ENCODE results near the gene LRRTM4.

LRRTM4 gene

DNA sequence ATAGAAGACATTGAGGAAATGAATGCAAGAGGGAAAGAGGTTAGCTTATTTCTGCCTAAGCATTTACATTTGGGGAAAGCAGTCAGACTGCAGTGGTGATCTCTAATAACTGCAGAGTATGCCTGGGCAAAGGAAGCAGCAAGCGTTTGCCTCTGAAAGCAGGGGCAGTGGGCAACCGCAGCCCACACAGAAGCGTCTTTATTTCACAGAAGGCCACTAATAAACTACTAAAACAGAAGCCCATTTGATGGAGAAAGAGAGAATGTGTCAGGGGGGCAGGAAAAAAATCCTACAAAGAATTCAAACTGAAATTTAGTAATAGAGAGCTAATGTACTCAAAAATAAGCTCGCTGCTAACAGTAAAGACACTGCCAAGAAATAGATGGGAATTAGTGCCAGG, 53.1 kb downstream of the LRRTM4 start:
- no peak for DNase-seq

DNA sequence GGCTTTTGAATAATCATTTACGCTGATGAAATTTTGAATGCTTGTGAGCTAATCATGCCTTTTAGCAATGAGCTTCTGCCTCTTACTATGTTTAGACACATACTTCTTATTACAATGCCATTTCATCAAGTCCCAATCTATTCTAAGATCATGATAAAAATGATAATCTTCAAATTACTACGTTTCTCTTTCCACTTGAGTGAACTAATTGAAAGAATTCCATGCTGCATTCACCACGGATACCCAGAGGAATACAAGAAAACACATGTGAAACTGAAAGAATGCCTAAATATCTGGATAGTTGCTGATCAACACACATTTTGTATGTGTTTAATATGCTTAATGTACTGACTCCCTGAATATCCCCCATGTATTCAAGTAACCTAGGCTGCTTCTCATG, 62.3 kb downstream of the LRRTM4 start:
- DNase-seq: no peak

GRCh38 chr2:77458216-77458615, 64.0 kb downstream of the LRRTM4 start:
- DNase-seq: no peak

DNA sequence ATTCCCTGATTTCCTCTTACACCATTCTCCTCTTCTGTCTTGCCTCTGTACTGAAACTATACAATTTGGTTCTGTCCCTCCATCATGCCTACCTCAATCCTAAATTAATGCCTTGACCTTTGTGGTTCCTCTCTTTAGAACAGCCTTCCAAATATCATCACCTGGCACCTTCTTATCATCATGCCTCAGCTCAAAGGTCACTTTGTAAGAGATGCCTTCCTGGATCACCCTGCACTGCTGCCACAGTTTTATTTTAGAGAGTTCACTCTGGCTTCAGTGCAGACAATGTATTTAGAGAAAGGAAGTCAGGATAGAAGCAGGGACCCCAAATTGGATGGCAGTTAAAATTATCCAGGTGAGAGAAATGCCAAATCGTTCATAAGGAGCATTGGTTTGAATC, 64.5 kb downstream of the LRRTM4 start:
- no peak for DNase-seq

DNA sequence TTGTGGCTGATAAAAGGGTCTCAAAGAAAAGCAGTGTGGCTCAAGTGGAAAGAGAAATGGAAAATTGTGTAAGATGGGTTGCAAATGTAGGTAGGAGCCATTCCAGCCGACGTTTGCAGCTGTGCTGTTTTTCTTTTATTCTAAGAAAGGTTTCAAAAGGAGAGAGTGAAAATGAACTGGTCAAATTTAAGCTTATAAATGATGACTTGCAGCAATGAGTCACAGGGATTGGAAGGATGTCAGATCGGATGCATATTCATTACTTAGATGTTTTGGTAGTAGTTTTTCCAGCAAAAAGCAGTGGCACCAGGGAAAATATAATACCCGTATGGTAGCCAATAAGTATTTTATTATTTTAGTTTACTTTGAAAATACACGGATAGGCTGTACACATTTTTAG, 79.1 kb downstream of the LRRTM4 start:
- DNase-seq: no peak

GRCh38 chr2:77434880-77435279, 87.3 kb downstream of the LRRTM4 start:
- no peak for DNase-seq

- DNase-seq: no peak
These were observed 93.2 kb downstream of the LRRTM4 start for GRCh38 chr2:77428946-77429345.

GRCh38 chr2:77421971-77422370, 100.2 kb downstream of the LRRTM4 start:
- DNase-seq: no peak

- DNase-seq: no peak
These were observed 103.6 kb downstream of the LRRTM4 start for GRCh38 chr2:77418537-77418936.

DNA sequence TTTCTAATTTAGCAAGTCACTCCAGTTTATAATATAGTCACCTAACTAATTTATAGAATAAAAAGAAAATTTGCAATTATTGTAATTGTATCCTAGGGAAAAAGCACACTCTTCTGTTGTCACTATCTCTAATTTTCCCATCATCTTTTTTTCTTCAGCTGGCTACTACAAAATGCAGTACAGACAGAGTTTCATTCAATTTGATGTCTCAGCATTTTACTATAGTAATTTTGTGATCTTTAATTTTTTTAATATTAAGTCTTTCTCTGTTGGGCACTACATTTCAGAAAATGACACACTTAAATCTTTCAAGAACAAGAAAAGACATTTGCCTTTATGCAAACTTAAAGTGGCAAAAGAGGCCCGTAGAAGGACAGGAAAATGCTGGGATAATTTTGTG, 118.0 kb downstream of the LRRTM4 start:
- DNase-seq: no peak

DNA sequence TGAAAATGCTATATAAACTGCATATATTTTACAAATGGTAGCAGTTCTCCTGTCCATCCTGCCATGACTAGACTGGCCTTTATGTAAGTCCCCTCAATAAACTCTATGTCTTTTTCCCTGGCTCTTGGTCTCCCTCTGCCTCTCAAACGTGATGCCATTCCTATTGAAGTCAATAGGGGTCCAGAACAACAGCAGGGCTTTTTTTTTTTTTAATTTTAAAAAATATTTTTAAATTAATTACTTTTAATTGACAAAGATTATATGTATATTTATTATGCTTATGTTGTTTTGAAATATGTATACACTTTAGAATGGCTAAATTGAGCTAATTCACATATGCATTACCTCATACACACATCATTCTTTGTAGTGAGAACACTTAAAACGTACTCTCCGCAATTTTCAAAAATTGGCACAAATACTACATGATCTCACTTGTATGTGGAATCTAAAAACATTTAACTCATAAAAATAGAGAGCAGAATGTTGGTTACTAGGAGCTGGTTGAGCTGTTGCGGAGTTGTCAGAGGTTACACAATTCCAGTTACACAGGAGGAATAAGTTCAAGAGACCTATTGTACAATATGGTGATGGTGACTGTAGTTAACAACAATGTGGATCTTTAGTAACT, 123.1 kb downstream of the LRRTM4 start:
- no peak for DNase-seq

DNA sequence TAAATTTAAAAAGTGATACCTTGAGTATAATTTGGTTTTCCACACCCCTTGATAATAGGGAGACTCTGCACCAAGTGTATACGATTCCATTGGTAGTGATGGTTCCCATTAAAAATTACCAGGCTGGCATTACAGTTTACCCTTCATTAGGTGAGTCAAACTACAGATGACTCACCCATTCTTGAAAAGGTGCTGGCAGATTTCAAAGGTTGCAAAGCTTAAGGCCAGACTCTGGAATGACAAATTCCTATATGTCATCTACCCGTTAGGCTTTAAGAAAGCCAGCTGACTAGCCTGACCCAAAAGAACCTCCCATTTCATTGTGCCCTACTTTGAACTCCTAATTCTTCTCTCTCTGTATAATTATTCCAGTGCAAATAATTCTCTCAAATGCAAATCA, 124.4 kb downstream of the LRRTM4 start:
- DNase-seq: no peak

DNA sequence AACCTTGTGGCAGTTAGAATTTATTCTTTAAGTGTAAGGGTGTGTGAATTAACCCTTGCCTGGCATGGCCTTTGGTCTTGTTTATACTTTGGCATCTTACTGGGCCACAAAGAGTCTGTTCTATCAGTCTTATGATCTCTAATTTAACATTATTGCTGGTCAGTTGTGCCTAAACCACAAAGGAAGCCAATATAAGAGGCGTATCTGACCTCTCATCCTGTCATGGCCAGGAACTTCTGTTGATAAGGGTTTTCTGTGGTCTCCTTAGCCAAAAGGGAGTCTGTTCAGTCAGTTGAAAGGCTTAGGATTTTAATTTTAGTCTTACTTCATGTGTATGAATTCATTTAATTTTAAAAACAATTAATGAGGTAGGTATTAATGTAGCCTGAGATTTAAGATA, 127.2 kb downstream of the LRRTM4 start:
- DNase-seq: no peak

GRCh38 chr2:77391119-77391518, 131.1 kb downstream of the LRRTM4 start:
- no peak for DNase-seq

DNA sequence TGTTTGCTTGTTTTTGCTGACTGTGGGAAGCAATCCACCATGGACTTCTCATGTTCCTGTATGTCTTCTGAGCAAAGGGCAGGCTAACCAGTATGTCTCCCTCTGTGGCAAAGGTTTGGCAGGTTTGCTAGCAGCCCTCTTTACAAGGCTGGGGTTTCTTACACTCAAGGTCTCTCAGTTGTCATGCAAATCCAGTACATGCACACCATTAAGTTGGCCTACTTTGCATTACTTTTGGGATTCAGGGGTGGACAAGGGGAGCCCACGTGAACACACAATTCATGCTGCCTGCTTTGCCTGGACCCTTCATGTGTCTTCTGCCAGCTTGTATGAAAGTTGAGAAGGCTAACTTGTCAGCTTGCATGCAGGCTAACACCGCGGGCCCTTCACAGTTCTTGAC, 134.9 kb downstream of the LRRTM4 start:
- no peak for DNase-seq

- DNase-seq: no peak
These were observed 149.5 kb downstream of the LRRTM4 start for GRCh38 chr2:77372636-77373035.

- no peak for DNase-seq
These were observed 151.7 kb downstream of the LRRTM4 start for GRCh38 chr2:77370511-77370910.

GRCh38 chr2:77363277-77363676, 158.9 kb downstream of the LRRTM4 start:
- DNase-seq: no peak

- DNase-seq: no peak
These were observed 173.4 kb downstream of the LRRTM4 start for GRCh38 chr2:77348821-77349220.

DNA sequence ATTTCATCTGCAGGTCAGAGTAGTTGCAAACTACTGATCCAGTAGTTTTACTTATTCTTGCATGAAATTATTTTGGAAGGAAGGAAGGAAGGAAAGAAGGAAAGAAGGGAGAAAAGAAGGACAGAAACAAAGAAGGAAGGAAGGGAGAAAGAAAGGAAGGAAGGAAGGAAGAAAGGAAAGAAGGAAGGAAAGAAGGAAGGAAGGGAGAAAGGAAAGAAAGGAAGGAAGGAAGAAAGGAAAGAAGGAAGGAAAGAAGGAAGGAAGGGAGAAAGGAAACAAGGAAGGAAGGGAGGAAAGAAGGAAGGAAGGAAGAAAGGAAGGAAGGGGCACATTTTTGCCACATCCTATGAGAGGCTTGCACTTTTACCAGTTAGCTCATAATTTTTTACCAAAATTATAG, 186.2 kb downstream of the LRRTM4 start:
- DNase-seq: no peak

DNA sequence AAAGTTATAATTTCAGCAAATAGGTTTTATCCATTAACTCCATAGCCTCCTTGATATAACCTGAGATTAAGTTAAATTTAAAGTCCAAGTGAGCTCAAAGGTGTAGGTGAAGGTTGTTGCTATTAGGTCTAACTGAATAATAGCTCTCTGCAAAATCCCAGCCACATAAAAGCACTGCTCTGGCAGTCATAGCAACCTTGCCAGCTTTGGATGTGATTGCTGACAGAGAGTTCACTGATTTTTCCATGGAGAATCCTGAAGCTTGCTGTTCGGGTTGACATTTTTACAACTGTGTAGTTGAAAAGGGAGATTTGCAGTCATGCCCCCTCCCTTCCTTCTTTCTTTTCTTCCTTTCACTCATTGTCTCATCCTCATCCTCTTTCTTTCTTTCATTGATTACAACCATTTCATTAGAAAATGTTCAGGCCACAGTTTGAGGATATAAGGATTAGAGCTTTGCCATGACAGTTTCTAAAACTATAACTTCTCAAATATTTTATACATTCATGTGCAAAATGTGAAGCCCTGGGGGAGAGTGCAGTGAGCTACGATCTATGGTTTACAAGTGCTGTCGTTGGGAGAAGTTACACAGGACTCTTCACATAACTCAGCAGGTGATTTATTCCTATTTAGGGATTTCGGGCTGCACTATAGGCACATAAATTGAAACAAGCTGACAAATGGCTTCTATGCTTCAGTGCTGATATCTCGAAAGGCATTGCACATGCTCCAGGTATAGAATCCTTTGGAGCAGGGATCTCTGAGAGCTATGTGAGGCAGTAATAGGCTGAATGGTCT, 193.8 kb downstream of the LRRTM4 start:
- no peak for DNase-seq

- DNase-seq: no peak
These were observed 196.8 kb downstream of the LRRTM4 start for GRCh38 chr2:77325395-77325794.

GRCh38 chr2:77322431-77322830, 199.7 kb downstream of the LRRTM4 start:
- no peak for DNase-seq

DNA sequence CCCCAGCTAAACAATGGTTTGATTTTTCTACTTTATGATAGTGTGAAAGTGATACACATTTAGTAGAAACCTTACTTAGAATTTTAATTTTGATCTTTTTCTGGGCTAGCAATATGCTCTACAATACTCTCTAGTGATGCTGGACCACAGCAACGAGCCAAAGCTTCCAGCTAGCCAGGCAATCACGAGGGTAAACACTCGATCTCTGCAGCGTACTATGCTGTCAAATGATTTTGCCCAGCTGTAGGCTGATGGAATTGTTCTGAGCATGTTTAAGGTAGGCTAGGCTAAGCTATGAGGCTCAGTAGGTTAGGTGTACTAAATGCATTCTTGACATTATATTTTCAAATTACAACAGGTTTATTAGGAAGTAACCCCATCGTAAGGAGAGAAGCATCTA, 207.5 kb downstream of the LRRTM4 start:
- DNase-seq: no peak

- no peak for DNase-seq
These were observed 211.8 kb downstream of the LRRTM4 start for GRCh38 chr2:77310416-77310815.

Data from activated effector memory CD4-positive, alpha-beta T cell treated with anti-CD3 and anti-CD28 coated beads, Interleukin-2, amount 50 U/mL, for 16 hours (primary cell).